Measurements from ENCODE around the gene KCNIP2.
"Not testable (repeated sequence)": the region's sequence is repeated elsewhere in the genome, so short reads cannot be mapped to it uniquely, and the experiment has no call there.

KCNIP2 gene

DNA sequence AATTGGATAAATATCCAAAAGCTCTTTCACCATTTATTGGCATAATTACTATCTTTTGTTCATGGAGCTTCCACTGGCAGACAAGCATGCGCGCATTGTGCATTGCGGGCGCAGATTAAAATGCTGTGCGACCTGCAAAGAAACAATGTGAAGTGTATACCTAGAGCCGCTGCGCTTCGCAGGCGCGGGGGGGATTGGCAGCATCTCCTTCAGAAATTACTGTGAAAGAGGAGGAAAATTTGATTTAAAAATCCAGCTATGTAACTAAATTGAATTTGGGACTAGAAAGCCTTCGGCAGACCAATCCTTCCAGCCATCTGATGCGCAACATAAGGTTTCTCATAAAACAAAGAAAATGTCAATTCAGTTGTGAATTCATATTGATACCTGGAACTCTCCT, 50.1 kb downstream of the KCNIP2 start:
- Histone ChIP-seq H3K27me3 (replicated peaks; ENCODE audit: control insufficient read depth, insufficient read depth, low read length) (no peaks in the 10 kb centered on the region), H3K36me3 (ENCODE audit: control insufficient read depth, insufficient read depth, low read length) (peaks cover 14% of the 10 kb centered on the region), H3K4me3 (replicated peaks; ENCODE audit: low read depth, low read length) (no peak overlapping the region)
- no peak for DNase-seq (ENCODE audit: extremely low read depth, insufficient read length)
- TF ChIP-seq, protein P1, sequence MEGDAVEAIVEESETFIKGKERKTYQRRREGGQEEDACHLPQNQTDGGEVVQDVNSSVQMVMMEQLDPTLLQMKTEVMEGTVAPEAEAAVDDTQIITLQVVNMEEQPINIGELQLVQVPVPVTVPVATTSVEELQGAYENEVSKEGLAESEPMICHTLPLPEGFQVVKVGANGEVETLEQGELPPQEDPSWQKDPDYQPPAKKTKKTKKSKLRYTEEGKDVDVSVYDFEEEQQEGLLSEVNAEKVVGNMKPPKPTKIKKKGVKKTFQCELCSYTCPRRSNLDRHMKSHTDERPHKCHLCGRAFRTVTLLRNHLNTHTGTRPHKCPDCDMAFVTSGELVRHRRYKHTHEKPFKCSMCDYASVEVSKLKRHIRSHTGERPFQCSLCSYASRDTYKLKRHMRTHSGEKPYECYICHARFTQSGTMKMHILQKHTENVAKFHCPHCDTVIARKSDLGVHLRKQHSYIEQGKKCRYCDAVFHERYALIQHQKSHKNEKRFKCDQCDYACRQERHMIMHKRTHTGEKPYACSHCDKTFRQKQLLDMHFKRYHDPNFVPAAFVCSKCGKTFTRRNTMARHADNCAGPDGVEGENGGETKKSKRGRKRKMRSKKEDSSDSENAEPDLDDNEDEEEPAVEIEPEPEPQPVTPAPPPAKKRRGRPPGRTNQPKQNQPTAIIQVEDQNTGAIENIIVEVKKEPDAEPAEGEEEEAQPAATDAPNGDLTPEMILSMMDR (IDR thresholded peaks at IDR 0.05; ENCODE audit: insufficient read depth, low read length, poor library complexity, severe bottlenecking) = no peak

DNA sequence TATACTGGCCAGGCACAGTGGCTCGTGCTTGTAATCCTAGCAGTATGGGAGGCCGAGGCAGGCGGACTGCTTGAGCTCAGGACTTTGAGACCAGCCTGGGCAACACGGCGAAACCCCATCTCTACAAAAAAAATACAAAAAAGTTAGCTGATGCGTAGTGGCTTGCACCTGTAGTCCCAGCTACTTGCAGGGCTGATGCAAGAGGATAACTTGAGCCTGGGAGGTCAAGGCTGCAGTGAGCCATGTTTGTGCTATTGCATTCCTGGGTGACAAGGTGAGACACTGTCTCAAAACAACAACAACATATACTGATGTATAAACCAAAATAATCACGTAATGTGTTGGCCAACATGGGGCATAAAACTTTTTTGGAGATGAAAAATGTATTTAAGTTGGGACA, 53.9 kb downstream of the KCNIP2 start:
- TF ChIP-seq, protein P1 (IDR thresholded peaks at IDR 0.05; ENCODE audit: insufficient read depth, low read length, poor library complexity, severe bottlenecking) = no peak
- Histone ChIP-seq H3K27me3 (replicated peaks; ENCODE audit: control insufficient read depth, insufficient read depth, low read length) (no peaks in the 10 kb centered on the region), H3K36me3 (ENCODE audit: control insufficient read depth, insufficient read depth, low read length) (peaks cover 9% of the 10 kb centered on the region), H3K4me3 (replicated peaks; ENCODE audit: low read depth, low read length) (no peak overlapping the region)
- no peak for DNase-seq (ENCODE audit: extremely low read depth, insufficient read length)

DNA sequence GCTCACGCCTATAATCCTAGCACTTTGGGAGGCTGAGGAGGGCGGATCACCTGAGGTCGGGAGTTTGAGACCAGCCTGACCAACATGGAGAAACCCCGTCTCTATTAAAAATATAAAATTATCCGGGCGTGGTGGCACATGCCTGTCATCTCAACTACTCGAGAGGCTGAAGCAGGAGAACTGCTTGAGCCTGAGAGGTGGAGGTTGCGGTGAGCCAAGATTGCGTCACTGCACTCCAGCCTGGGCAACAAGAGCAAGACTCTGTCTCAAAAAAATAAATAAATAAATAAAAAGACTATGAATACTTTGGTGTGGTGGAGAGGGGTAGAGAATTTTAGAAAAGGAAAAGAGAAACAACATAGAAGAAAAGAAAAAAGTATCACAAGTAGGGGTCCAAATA, 54.4 kb downstream of the KCNIP2 start:
- H3K27me3 ChIP-seq (replicated peaks; ENCODE audit: control insufficient read depth, insufficient read depth, low read length); H3K36me3 ChIP-seq (ENCODE audit: control insufficient read depth, insufficient read depth, low read length); H3K4me3 ChIP-seq (replicated peaks; ENCODE audit: low read depth, low read length); DNase-seq (ENCODE audit: extremely low read depth, insufficient read length): not testable (repeated sequence)

DNA sequence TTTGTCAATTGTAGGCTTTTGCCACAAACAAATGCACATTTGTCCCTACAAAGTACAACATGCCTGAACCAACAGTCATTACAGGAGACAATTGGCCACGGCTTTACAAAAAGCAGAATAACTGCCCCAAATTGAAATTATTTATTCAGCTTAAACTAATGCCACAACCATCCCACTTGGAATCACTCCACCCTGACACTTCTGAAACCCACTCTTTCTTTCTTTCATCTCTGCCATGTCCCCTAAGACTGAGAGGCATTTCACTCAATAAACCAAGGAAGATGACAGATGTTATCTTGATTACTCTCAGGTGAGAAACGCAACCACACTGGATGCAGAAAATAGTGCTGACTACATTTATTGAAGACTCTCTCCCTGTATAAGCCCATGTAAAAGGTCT, 57.8 kb downstream of the KCNIP2 start:
- H3K36me3 ChIP-seq (ENCODE audit: control insufficient read depth, insufficient read depth, low read length) = peaks cover 3% of the 10 kb centered on the region
- no peak for DNase-seq (ENCODE audit: extremely low read depth, insufficient read length)
- TF ChIP-seq, protein P1 (IDR thresholded peaks at IDR 0.05; ENCODE audit: insufficient read depth, low read length, poor library complexity, severe bottlenecking) = no peak
- H3K4me3 ChIP-seq (replicated peaks; ENCODE audit: low read depth, low read length) = no peak overlapping the region
- no peaks in the 10 kb centered on the region for H3K27me3 ChIP-seq (replicated peaks; ENCODE audit: control insufficient read depth, insufficient read depth, low read length)

DNA sequence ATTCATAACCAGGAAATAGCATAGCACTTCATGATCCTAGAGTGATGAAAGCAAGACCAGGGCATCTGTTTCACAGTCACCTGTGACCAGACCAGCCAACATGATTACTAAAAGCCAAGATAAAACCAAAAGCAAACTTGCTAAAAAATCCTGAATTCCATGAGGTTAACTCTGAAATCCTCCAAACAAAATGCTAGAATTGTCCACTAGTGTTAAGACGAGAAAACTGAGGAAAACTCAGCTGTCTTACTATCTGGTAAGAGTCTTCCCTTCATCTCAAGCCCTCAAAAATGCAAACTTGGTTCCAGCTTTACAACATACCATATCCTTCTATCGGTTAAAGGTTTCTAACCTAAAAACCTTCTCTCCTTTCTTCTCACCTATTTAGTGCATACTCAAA, 59.0 kb downstream of the KCNIP2 start:
- Histone ChIP-seq H3K36me3 (ENCODE audit: control insufficient read depth, insufficient read depth, low read length) (peaks cover 3% of the 10 kb centered on the region), H3K4me3 (replicated peaks; ENCODE audit: low read depth, low read length) (no peak overlapping the region), H3K27me3 (replicated peaks; ENCODE audit: control insufficient read depth, insufficient read depth, low read length) (no peaks in the 10 kb centered on the region)
- no peak for DNase-seq (ENCODE audit: extremely low read depth, insufficient read length)
- TF ChIP-seq, protein P1 (IDR thresholded peaks at IDR 0.05; ENCODE audit: insufficient read depth, low read length, poor library complexity, severe bottlenecking) = no peak

DNA sequence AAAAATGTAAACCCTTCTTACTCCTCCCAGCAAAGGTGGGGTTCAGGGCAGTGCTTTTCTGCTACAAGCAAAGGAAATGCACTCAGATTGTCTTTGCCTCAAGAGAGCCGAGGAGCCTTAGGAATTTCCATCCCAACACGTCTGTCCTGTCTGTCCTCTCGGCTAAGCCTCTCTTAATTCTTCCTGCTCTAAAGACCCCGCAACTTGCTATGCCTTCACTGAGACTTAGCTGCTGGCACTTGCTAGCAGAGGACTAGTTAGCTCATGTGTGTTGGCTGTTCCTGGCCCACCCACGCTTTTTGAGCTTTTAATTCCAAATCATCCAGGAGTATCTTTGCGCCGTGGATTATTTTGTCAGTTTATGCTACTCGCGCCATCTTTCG, 59.9 kb downstream of the KCNIP2 start:
- no peaks in the 10 kb centered on the region for H3K27me3 ChIP-seq (replicated peaks; ENCODE audit: control insufficient read depth, insufficient read depth, low read length)
- peak overlapping the region; percentile 86 for H3K4me3 ChIP-seq (replicated peaks; ENCODE audit: low read depth, low read length)
- peaks cover 2% of the 10 kb centered on the region; the same call in 1 of the 2 replicates for H3K36me3 ChIP-seq (ENCODE audit: control insufficient read depth, insufficient read depth, low read length)
- DNase-seq (ENCODE audit: extremely low read depth, insufficient read length) = no peak
- TF ChIP-seq, protein P1 (IDR thresholded peaks at IDR 0.05; ENCODE audit: insufficient read depth, low read length, poor library complexity, severe bottlenecking) = no peak
